HG02763 (cell line): Measurements from ENCODE around the gene HPCAL1.

Source experiments
- ATAC-seq: cut with Tn5 transposase; IDR thresholded peaks from one replicate; pipeline ENCODE4 v1.9.1; 2021; ENCODE audit warnings: mild to moderate bottlenecking, moderate library complexity; ENCODE audit not compliant: unreplicated experiment

The HPCAL1 gene

GRCh38 chr2:10320575-10320931 lies 17.8 kb downstream of the HPCAL1 start:
- no peak for ATAC-seq

GRCh38 chr2:10320933-10321332 lies 18.2 kb downstream of the HPCAL1 start:
- ATAC-seq: no peak

- no peak for ATAC-seq
Measured at GRCh38 chr2:10321622-10322021, 18.9 kb downstream of the HPCAL1 start.

GRCh38 chr2:10322481-10322880 lies 19.8 kb downstream of the HPCAL1 start:
- no peak for ATAC-seq

GRCh38 chr2:10322973-10323372 lies 20.3 kb downstream of the HPCAL1 start:
- ATAC-seq: no peak

- ATAC-seq: no peak
Measured at GRCh38 chr2:10323535-10323934, 20.8 kb downstream of the HPCAL1 start.

GRCh38 chr2:10324095-10324832 lies 21.6 kb downstream of the HPCAL1 start:
- no peak for ATAC-seq

- ATAC-seq: no peak
Measured at GRCh38 chr2:10325278-10326145, 22.8 kb downstream of the HPCAL1 start.

- no peak for ATAC-seq
Measured at GRCh38 chr2:10326151-10326616, 23.5 kb downstream of the HPCAL1 start.

GRCh38 chr2:10326707-10327594 lies 24.2 kb downstream of the HPCAL1 start:
- ATAC-seq: no peak

- no peak for ATAC-seq
Measured at GRCh38 chr2:10327896-10328669, 25.4 kb downstream of the HPCAL1 start.

- no peak for ATAC-seq
Measured at GRCh38 chr2:10328670-10329579, 26.2 kb downstream of the HPCAL1 start.

GRCh38 chr2:10329580-10329879 lies 26.8 kb downstream of the HPCAL1 start:
- no peak for ATAC-seq

GRCh38 chr2:10329880-10330699 lies 27.4 kb downstream of the HPCAL1 start:
- ATAC-seq: no peak

- ATAC-seq: no peak
Measured at GRCh38 chr2:10330700-10331026, 28.0 kb downstream of the HPCAL1 start.

- peak; percentile 70 for ATAC-seq
Measured at GRCh38 chr2:10331027-10331701, 28.5 kb downstream of the HPCAL1 start.

GRCh38 chr2:10331702-10332401 lies 29.1 kb downstream of the HPCAL1 start:
- peak; percentile 52 for ATAC-seq
